Myocyte (in vitro differentiated cells): ENCODE data around the gene PTPN20. TPM values are rescaled to one million over a fixed set of nuclear protein-coding genes. Genes with fewer than 3 reads are reported as not detected.

Experiments
- DNase-seq: peaks from one replicate; pipeline ENCODE4 v3.0.0-alpha.2; 2012; ENCODE audit warnings: low read depth
- total RNA-seq: library from RNA; depleted of rRNA; stranded (reverse); fragments of >200 nt; gene quantifications from 2 replicates; pipeline ENCODE4 v1.2.3, GENCODE V29; 2014

Gene PTPN20
- total RNA-seq, 1 donor from 2014 or later = 0.64 TPM

DNA sequence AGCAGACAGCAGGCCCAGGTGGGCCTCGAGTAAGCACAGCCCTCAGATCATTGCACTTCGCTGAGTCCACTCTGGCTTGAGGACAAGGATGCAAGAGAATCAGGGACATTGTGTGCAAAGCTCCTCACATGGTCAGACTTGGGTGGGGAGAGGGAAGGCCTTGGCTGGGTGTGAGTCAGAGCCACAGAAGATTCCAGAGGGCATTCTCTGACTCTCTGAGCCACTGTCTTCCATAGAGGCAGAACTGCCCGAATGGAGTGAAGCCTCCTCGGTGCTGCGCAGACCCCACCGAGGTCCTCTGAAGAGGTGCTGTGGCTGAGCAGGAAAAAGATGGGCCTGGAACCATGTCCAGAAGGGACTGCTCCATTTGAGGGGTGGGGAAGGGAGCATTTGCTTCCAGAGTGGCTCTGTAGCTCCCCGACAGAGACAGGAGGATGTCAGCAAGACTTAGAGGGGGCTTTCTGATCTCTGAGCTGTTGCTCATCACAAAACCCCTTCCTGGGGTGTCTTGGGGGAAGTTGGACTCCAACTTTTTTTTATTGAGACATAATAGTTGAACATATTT, 120.8 kb downstream of the PTPN20 start:
- no peak for DNase-seq

DNA sequence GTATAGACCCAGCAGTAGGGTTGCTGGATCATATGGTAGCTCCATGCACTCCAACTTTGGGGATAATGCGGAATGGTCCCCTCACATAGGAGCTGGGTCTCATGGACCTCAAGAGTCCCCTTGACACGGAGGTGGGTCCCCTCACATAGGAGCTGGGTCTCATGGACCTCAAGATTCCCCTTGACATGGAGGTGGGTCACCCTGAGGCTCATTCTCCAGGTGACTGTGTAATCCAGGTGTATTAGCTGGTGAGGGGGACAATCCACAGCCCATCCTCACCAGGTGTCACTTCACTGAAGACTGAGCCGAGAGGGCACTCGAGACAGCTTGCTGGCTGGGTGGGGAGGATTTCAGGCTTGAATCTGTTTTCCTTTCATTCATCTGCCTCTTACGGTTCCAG, 121.9 kb downstream of the PTPN20 start:
- no peak for DNase-seq

DNA sequence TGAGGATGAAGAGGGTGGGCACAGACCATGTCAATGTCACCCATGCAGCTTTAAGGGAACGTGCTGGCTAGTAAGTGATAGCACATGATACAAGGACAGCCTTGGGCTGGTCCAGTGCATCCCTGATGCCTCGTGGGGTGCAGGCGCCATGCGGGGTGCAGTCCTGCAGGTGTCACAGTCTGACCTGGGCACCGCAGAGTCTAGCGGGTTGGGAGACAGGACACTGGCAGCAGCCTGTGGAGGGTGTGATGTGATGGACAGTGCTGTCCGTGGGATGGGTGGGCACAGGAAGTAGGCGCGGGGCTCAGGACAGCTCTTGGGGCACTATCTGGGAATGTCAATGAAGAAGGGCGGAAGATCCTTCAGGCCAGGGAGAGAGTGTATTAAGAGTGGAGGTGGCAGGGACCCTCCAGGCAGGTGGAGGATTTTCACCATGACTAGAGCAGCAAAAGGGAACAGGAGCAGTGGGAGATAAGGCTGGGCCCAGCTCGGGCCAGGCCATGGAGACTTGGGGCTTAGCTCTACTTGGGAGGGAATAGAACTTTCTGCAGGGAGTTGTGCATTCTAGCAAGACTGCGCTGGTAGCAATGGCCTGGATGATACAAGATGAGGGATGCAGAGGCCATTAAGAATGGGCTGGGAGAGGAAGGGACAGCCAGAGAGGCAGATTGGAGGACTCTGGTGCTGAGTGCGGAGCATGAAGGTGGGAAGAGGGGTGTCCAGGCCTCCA, 122.5 kb downstream of the PTPN20 start:
- no peak for DNase-seq

DNA sequence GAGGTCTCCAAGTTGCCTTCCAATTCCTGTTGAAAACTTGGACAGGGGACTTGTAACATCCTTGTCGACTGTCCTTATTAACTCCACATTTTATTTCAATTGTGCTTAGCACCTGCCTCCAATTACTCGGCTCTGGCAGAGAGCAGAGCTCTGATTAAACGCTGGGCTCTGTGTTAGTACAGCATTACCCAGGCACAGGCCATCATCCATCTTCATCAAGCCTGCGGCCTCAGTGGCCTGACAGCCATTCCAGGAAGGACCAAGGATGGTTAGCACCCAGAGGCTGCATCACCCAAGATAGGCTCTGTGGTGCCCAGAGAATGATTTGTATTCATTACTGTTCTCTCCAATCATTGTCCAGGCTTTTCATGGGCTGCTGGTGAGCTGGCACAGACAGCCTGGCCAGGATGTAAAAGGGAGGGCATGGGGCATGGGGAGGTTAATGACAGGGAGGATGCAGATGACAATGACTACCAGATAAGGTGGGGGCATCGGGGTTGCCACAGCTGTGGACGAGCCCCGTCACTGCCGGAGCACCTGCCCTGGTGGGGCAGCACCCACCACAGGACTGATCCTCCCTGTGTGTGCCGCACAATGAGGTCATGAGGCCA, 123.3 kb downstream of the PTPN20 start:
- no peak for DNase-seq

DNA sequence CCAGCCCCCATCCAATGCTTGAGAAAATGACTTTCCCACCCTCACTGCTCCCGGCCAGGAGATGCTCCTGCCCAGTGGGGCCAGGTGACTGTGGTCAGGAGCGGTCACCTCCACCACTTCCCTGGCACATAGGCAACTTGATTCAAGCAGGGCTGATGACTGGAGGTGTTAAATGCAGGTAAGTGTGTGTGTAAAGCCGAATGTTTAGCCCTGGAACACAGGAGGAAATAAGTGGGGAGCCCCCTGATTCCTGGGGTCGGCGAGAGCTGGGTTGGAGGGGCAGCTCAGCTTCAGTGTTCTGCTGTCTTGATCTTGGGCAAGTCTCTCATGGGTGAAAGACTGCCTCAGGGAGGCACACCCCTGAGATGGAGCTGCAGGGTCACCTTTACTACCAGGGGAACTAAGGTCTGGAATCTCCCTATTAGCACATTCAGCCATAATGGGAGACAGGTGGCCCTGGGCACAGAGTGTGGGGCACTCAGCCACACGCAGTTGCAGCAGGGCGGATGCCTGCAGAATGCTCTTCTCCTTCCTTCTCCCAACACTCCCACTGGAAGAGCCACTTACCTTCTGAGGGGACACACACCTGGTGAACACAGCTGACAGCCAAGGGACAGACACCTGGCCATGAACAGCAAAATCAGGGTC, 124.1 kb downstream of the PTPN20 start:
- DNase-seq = no peak

DNA sequence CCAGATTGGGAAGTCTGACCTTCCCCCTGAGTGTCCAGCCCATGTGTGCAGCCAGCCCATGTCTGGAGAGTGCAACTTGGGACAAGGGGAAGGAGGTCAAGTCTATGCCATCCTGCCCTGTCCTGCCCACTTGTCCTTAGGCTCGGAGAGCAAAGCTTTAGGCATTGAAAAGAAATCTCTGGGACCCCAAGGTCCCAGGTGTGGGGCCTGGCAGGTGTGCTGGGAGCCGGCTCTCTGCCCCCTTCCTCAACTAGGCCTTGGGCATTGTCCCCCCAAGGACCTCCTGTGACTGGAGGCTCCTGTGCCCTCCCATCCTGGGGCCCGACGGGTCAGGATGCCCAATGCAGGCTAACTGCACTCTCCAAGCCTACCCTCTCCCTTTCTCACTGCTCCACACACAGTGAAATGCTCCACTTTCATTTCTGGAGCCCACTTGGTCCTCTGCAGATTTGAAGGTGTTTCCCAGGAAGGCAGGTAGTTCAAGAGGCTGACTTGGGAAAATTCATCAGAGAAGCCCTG, 124.7 kb downstream of the PTPN20 start:
- no peak for DNase-seq

DNA sequence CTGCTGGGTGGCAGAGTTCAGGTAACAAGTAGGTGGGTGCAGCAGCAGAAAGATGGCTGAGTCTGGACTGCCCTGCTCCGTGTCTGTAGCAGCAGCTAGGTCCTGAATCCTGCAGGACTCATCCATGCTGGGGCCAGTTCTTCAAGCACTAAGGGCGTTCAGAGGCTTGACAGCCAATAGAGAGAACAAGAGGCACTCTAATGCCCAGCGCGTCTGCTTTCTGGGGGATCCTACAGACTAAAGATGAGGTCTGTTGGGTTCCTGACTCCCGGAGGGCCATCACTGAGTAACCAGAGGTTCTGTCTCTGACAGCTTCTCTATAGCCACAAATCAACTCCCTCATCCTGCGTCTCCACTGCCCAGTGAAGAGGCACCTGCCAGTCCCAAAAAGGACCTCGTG, 125.5 kb downstream of the PTPN20 start:
- no peak for DNase-seq

DNA sequence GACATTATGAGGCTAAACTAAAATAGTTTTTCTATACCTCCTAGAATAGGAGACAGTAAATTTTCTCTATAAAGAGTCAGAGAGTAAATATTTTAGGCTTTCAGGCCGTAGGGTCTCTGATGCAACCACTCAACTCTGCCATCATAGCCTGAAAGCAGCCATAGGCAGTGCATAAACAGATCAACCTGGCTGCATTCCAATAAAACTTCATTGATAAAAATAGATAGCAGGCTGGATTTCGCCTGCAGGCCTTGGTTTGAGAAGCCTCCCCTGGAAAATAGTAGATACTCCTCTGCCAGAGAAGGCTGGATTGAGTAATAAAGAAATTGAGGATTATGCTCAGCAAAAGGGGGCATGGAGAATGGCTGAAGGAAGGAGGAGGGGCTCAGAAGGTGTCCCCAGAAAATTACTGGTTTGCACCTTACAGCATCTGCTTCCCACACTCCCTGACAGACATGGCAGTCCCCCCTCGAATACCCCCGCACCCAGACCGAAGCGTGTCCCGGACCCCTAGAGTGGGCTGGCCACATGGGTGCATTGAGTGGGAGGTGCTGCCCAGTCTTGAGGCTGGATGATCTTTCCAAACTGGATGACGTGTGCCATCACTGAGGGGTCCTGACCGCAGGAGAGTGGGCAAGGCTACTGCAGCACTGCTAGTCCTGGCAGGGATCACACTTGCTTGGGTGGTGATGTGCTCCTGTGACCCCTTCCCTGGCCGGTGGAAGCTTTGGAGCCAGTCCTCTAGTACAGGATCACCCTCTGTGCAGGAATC, 126.6 kb downstream of the PTPN20 start:
- DNase-seq = no peak

DNA sequence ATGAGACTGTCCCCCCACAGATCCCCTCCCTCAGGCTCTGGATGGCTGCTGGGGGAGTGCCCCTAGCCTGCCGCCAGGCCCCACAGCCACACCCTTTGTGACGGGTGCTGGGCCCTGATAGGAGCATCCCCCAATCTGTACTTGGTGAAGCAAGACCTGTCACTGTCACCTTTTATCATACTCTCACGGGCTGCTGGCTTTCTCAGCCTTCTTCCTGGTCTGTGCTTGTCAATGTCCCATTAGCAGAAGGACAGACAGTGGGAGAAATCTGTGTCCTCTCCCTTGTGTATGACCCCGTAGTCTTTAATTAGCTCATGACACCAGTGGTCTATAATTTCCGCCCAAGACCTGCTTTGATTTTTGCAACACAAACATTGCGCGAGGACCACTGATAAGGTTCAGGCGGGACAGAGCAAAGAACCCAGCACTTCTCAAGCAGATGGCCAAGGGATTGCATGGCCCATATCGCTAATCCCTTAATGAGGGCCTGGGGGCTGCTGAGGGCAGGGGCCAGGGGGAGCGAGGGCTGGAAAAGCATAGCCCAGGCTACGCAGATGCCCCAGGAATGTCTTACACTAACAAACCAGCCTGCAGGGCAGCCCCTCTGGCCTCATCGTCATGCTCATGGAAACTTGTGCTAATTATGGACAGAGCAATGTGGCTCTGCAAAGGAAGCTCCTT, 127.8 kb downstream of the PTPN20 start:
- DNase-seq = no peak

DNA sequence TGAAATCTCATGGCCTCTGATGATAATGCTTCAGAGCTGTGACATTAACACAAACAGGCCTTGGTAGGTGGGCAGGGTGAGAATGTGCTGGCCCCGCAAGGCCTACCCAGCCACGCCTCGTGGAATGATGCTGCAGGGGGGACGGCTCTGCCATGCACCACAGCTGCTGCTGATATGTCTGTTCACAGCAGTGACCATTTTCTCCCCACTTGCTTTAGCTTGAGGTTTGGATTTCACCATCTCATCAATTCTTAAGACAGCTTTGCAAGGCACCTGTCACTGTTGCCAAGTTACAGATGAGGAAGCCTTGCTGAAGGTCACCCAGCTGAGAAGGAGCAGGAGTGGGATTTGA, 128.3 kb downstream of the PTPN20 start:
- DNase-seq = peak; percentile 8

DNA sequence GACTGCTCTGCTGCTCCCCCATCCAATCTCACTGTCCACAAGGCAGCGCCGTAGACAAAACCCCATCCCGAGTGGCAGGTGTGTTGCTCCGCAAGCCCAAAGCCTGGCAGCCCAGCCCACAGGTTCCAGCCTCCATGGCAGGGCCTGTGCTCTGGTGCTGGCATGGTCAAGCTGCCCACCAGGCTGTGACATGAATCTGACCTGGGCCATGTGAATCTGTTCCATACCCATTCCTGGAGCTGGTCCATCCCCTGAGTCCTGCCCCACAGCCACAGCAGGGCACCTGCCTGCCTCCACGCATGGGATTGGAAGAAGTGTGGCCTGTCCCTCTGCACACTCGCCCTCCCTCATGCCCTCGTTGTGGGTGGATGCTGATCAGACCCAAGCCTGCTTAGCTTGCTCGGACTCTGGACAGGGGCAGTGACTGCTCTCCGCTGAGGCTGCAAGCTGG, 128.8 kb downstream of the PTPN20 start:
- no peak for DNase-seq

DNA sequence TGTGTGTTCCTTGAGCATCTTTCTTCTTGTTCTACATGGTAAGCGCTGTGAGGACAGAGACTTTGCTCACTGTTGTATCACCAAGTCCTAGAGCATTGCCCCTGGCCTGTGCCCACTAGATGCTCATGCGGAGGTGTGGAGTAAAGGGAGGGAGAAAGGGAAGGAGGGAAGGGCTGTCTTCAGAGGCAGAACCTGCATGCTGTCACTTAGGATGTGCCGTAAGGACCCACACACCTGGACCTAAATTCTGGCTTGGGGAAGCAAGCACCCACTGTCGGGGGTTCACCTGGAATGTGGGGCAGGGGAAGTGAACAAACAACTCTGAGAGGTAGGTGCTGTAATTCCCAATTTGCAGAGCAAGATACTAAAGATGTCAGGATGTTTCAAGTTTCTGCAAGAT, 129.5 kb downstream of the PTPN20 start:
- DNase-seq = no peak

DNA sequence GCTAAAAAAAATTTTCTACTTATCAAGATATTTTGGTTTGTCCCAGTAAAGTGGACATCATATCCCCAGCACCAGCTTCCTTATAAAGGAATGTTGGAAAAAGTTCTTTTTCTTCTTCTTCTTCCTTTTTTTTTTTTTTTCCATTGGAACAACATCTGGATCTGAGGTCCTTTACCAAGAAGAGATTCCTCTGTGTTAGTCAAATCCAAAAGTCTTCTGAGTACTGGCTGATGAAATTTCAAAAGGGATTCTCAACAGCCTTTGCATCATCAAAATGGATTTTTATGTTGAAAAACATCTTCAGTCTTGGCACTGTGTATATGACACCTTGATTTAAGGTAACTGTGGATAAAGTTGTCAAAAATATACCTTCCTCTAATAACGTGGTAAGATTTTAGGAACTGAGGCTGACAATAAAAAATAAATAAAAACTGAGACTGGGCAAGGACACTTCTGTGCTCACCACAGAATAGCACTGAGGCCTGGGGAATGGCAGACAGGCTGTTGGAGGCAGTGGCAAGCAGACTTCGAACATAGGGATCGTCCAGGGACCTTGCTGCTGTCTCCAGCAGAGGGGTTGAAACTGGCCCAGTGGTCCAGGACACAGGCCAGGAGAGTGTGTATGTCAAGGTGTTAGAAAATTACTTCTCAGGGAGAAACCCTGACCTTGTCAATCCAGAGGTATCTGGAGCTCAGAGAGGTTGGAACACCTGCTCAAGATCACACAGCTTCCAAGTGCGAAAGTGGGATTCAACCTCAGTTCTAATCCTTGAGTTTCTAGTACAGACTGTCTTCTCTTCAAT, 130.4 kb downstream of the PTPN20 start:
- no peak for DNase-seq

DNA sequence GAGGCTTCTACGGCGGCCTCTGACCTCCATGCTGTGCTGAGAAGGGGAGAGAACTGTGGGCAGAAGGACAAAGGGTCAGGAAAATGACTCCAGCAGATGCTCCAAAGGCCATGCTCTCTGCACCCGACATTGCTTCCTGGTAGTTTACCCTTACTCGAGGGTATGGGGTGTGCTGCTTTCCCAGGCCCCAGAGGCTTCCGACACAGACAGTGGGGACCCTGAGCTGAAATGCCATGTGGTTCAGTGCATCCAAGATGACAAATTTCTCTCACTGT, 130.9 kb downstream of the PTPN20 start:
- DNase-seq = no peak

DNA sequence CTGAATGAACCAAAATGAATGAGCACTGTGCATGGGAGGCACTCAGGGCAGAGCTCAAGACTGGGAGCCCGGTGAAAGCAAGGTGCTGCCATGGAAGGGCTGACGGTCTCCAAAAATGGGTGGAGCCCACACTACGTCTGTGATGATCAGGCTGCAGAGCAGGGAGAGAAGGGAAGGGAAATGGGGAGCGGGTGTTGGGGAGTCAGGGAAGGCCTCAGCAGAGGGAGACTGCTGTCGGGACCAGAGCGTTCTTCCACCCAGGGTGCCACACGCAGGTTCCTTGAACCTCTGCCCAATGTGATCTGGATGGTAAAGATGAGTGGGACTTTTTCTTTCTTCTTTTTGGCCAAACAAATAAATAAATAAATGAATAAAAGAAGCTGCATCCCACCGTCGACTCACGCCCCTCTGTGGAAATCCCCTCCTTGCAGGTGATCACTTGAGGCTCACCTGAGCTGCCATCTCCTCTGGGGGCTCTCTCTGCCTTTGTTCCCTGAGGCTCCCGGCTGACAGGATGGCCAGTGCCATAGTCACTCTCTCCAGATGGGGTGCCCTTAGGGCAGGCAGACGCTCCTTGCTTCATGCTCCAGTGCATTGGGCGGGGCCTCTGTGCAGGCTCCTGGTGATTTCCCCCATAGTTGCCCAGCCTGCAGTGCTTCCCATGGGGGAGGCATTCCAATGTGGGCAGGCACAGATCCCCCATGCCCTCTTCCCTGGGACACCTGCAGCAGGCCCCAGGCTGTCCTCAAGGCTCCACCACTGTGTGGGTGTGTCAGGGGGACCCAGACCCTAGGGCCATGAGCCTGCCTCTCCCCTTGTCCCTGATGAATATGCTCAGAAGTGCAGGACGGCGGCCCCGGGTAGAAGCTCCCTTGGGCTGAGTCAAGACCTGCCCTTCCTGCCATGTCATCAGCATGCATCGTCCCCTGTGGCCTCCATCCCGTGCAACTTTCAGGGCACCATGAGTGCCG, 131.8 kb downstream of the PTPN20 start:
- no peak for DNase-seq

DNA sequence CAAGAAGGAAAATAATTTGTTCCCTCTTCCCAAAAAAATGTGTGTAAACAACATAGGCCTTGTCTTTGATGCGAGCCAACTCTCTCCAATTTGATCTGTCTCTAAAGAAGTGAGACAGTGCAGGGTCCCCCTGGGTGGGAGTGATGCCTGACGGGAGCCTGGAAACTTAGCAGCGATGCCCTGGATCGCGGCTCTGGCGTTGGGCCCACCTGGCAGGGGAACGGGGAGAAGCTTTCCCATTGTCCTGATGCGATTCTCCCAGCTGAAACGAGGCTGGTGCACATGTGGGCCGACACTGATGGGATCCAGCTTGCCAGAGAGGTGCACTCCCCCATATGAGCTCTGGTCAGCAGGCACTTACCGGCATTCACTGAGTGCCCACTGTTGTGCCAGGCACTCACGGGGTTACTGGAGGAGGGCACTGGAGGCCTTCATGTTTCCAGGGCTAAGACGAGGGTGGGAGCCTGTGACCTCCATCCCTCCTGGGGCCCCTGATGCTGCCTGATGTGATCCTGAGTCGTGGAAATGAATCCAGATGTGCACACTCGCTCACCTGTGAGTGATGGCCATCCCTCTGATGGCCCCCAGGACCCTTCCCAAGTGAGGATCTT, 132.8 kb downstream of the PTPN20 start:
- no peak for DNase-seq

DNA sequence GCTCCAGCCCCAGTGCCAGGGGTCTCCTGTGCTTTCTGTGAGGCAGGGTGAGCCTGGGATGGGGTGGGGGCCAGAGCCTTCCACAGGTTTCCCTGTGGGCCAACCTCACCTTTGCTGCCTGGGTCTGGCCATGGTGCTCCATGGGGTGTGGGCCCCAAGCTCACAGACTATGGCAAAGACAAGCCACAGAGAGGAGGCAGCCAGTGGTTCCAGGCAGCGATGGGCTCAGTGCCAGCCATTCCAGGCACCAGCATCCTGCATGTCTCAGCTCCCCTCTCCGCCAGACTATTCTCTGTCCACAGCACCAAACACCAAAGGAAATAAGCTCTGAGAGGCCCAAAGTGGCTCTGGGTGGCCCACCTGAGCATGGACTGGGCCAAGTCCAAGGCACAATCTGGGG, 133.5 kb downstream of the PTPN20 start:
- DNase-seq = no peak

DNA sequence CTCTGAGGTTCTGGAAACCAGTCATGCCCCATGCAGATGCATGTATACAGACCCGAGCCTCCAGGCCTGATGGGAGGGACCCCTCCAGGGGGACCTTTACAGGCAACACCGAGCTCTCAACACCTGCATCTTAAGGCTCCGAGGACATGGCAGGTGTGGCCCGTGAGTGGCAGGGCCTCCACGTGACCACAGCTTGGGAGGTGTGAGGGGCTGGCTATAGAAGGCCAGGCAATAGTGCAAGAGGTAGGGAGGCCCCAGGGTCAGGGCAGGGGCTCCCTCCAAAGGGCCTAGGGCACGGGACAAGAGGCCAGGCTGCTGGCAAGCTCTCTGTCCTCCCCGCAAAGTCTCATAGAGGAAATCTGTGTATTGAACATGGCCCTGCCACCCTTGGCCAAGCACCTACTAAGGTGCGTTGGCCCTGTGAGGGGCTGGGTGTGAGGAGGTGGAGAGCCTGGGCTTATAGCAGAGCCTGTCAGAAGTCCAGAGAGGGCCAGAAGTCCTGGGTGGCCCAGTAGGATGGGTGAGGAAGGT, 134.2 kb downstream of the PTPN20 start:
- DNase-seq = no peak
